Osteocyte (in vitro differentiated cells): Measurements from ENCODE around the gene ST3GAL3. TPM values are rescaled to one million over a fixed set of nuclear protein-coding genes. Genes with fewer than 3 reads are reported as not detected.

ENCODE experiments used
- DNase-seq: peaks from one replicate; pipeline ENCODE4 v3.0.0; 2021; ENCODE audit warnings: mixed read lengths; ENCODE audit not compliant: unreplicated experiment; ENCODE audit errors: extremely low spot score
- H3K27ac Mint-ChIP-seq: one replicate; pipeline ENCODE4 v1.8.0; 2021; ENCODE audit warnings: mild to moderate bottlenecking, mixed read lengths; ENCODE audit not compliant: unreplicated experiment
- H3K27me3 Mint-ChIP-seq: one replicate; pipeline ENCODE4 v1.8.0; 2021; ENCODE audit warnings: mixed read lengths; ENCODE audit not compliant: unreplicated experiment
- H3K36me3 Mint-ChIP-seq: one replicate; pipeline ENCODE4 v1.8.0; 2021; ENCODE audit warnings: mixed read lengths; ENCODE audit not compliant: unreplicated experiment
- H3K4me1 Mint-ChIP-seq: one replicate; pipeline ENCODE4 v1.8.0; 2021; ENCODE audit warnings: mixed read lengths; ENCODE audit not compliant: unreplicated experiment
- H3K4me3 Mint-ChIP-seq: one replicate; pipeline ENCODE4 v1.8.0; 2021; ENCODE audit warnings: mild to moderate bottlenecking, moderate library complexity, mixed read lengths; ENCODE audit not compliant: unreplicated experiment
- H3K9me3 Mint-ChIP-seq: one replicate; pipeline ENCODE4 v1.8.0; 2021; ENCODE audit warnings: mixed read lengths; ENCODE audit not compliant: unreplicated experiment
- total RNA-seq: library from RNA; stranded (reverse); gene quantifications from 2 replicates; pipeline ENCODE4 v1.2.1, GENCODE V29; 2021
- TF ChIP-seq, protein P1 (sequence below): fragments of 200-600 bp; sonication (generic); IDR thresholded peaks from 2 replicates; pipeline ENCODE4 v1.5.0; 2021; ENCODE audit warnings: antibody characterized with exemption, mild to moderate bottlenecking, moderate library complexity

ST3GAL3 gene
- total RNA-seq, 1 donor from 2014 or later: 26.4 TPM

DNA sequence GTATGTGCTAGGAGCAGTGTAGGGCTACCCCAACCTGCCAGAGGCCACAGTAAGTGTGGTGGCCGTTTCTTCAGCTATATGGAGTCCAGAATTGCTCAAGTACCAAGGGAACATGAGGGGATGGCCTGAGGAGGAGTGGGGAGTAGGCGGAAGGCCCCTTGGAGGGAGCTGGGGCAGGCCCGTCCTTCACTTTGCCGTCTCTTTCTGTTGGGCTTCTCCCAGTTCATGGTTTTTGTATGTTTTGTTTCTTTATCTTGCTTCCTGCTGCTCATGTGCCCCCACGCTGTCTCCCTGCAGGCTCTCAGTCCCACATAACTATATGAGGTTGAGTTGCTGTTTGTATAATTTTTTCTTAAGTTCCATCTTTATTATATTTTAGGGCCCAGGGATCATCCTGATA lies 256.6 kb downstream of the ST3GAL3 start:
- no peak overlapping the region for H3K4me3 Mint-ChIP-seq
- H3K27ac Mint-ChIP-seq: no peak overlapping the region
- H3K4me1 Mint-ChIP-seq: no peaks in the 10 kb centered on the region
- peaks cover 26% of the 10 kb centered on the region for H3K36me3 Mint-ChIP-seq
- H3K27me3 Mint-ChIP-seq: no peaks in the 10 kb centered on the region
- TF ChIP-seq, protein P1, sequence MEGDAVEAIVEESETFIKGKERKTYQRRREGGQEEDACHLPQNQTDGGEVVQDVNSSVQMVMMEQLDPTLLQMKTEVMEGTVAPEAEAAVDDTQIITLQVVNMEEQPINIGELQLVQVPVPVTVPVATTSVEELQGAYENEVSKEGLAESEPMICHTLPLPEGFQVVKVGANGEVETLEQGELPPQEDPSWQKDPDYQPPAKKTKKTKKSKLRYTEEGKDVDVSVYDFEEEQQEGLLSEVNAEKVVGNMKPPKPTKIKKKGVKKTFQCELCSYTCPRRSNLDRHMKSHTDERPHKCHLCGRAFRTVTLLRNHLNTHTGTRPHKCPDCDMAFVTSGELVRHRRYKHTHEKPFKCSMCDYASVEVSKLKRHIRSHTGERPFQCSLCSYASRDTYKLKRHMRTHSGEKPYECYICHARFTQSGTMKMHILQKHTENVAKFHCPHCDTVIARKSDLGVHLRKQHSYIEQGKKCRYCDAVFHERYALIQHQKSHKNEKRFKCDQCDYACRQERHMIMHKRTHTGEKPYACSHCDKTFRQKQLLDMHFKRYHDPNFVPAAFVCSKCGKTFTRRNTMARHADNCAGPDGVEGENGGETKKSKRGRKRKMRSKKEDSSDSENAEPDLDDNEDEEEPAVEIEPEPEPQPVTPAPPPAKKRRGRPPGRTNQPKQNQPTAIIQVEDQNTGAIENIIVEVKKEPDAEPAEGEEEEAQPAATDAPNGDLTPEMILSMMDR: no peak
- no peak for DNase-seq
- peaks cover 8% of the 10 kb centered on the region for H3K9me3 Mint-ChIP-seq

DNA sequence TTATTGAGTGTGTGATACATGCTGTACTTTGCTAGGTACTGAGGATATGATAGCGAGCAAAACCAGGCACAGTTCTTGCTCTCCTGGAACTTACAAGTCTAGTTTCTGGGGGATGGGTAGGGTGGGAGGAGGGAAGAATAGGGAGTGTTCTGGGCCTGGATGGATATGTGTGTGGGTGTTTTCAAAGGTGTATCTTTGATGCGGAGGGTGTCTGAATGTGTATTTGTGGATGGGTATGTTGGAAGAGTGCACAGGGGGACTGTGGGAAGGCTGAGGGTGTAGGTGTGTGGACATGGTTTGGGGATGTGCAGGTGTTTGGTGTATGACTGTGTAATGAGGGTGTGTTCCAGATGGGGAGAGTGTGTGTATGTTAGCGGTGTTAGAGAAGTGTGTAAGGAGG lies 258.0 kb downstream of the ST3GAL3 start:
- no peak for DNase-seq
- Mint-ChIP-seq H3K4me3 (no peak overlapping the region), H3K27ac (no peak overlapping the region), H3K4me1 (peaks cover 8% of the 10 kb centered on the region), H3K9me3 (peaks cover 8% of the 10 kb centered on the region), H3K27me3 (no peaks in the 10 kb centered on the region), H3K36me3 (peaks cover 25% of the 10 kb centered on the region)
- TF ChIP-seq, protein P1: no peak

DNA sequence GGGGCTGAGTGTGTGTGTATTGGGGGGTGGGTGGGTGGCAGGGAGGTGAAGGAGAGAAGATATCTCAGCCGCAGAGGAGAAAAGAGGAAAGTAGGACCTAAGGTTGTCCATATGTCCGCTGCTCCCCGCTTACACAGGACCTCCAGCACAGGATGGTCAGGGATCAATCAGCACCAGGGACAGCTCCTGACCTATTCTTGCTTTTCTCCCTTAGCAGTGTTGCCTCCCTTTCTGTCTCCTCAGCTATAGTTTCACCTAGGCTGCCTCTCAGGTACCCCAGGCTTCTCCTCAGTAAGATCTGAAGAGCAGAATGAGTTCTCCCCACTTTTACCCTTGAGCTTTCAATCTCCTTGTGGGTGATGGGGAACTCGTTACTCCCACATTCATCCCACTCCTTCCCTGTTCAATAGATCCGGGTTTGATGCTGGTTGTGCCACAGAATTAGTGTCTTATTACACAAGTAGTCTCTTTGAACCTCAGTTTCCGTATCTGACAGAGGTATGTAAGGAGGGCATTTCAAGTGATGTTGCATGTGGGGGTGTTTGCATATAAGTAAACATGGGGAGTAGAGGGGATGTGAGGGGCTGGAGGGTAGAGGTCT lies 261.1 kb downstream of the ST3GAL3 start:
- H3K27me3 Mint-ChIP-seq: no peaks in the 10 kb centered on the region
- peaks cover 21% of the 10 kb centered on the region for H3K36me3 Mint-ChIP-seq
- no peak for DNase-seq
- H3K27ac Mint-ChIP-seq: no peak overlapping the region
- no peak overlapping the region for H3K4me3 Mint-ChIP-seq
- peaks cover 14% of the 10 kb centered on the region for H3K4me1 Mint-ChIP-seq
- H3K9me3 Mint-ChIP-seq: peaks cover 8% of the 10 kb centered on the region
- TF ChIP-seq, protein P1: no peak

DNA sequence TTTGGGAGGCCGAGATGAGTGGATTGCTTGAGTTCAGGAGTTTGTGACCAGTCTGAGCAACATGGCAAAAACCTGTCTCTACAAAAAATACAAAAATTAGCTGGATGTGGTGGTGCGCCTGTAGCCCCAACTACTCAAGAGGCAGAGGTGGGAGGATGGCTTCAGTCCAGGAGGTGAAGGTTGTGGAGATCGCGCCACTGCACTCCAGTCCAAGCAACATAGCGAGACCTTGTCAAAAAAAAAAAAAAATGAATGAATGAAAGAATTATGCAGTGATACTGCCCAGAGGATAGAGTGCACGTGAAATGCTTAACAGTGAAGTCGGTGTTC lies 262.0 kb downstream of the ST3GAL3 start:
- peak overlapping the region; percentile 93 for H3K4me3 Mint-ChIP-seq
- peaks cover 8% of the 10 kb centered on the region for H3K9me3 Mint-ChIP-seq
- H3K4me1 Mint-ChIP-seq: peaks cover 23% of the 10 kb centered on the region
- TF ChIP-seq, protein P1: no peak
- no peak overlapping the region for H3K27ac Mint-ChIP-seq
- H3K36me3 Mint-ChIP-seq: peaks cover 21% of the 10 kb centered on the region
- no peaks in the 10 kb centered on the region for H3K27me3 Mint-ChIP-seq
- DNase-seq: no peak

DNA sequence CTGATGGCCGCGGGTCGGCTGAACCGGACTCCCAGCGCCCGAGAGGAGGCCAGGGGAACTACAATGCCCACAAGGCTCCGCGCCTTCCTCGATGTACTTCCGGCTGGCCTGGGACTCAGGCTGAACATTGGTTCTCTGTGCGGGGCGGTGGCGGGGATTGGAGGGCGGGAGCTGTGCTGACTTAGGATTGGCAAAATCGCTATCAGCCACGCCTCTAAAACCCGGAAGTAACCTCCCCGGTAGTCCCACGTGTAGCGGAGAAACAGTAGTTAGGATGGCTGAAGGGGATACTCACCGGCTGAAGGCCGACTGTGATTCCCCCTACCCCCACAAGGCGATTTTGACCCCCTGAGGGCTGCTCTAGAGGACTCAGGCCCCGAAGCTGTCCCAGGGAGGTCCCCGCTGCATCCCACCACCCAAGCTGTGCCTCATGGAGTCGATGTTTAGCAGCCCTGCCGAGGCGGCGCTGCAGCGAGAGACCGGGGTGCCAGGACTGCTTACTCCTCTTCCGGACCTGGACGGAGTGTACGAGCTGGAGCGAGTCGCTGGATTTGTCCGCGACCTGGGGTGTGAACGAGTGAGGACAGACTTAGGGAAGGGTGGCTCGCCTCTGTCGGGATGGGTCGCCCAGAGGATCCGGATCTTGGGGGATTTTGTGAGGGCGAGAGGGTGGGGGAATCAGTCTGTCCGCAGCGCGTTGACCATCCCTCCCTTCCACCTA lies 262.6 kb downstream of the ST3GAL3 start, which contains the start of gene DPH2:
Gene DPH2 (plus strand): TSS at position 265 of the 721 bp plus-strand sequence. CDS start 166 bp downstream, at position 431.
- H3K27ac Mint-ChIP-seq: peak within 1 kb of the TSS; percentile 58
- peak; percentile 97 for DNase-seq
- no peaks in the 10 kb centered on the region for H3K27me3 Mint-ChIP-seq
- H3K4me3 Mint-ChIP-seq: peak within 1 kb of the TSS; percentile 93
- H3K9me3 Mint-ChIP-seq: peaks cover 8% of the 10 kb centered on the region
- H3K36me3 Mint-ChIP-seq: peaks cover 21% of the 10 kb centered on the region
- TF ChIP-seq, protein P1: no peak
- peaks cover 23% of the 10 kb centered on the region for H3K4me1 Mint-ChIP-seq
